Pancreas (tissue), 10 donors: ENCODE measurements around the gene DYNLT5. TPM values are rescaled to one million over a fixed set of nuclear protein-coding genes. Genes with fewer than 3 reads are reported as not detected.

Experiments
- ATAC-seq, 4 donors: fragments of 200-7000 bp; cut with Tn5 transposase; one replicate each; pipeline versions ENCODE4 v1.8.0 to v1.9.1; 2020; ENCODE audit warnings: mild to moderate bottlenecking in 4 of 4, moderate library complexity in 4 of 4
- DNase-seq, 6 donors: peaks; one replicate each; pipeline ENCODE4 v3.0.0-alpha.2; 2020
- FAIRE-seq: peaks from 2 replicates; lab custom pipeline; 2012; peaks lifted over from hg19 to GRCh38; lab: Jason Lieb, UNC
- H3K27ac ChIP-seq, 4 donors: fragments of 200-600 bp; sonication (generic); 1 replicate in 3 of 4; 2 replicates in 1 of 4; pipeline versions ENCODE4 v1.5.0 to v1.8.0; 2020
- H3K27me3 ChIP-seq, 4 donors: fragments of 200-600 bp; one replicate each; pipeline ENCODE4 v1.8.0; 2021
- H3K36me3 ChIP-seq, 3 donors: fragments of 200-600 bp; sonication (generic) in 1 of 3; one replicate each; pipeline versions ENCODE4 v1.5.0 to v1.8.0; 2020 to 2021
- H3K4me1 ChIP-seq, 3 donors: fragments of 200-600 bp; one replicate each; pipeline ENCODE4 v1.8.0; 2021
- H3K4me3 ChIP-seq, 4 donors: fragments of 200-600 bp; sonication (generic) in 2 of 4; one replicate each; pipeline versions ENCODE4 v1.5.0 to v1.8.0; 2020 to 2021
- H3K9me3 ChIP-seq, 4 donors: fragments of 200-600 bp; one replicate each; pipeline ENCODE4 v1.8.0; 2021
- WGBS, 2 donors: extraction: QIAGEN DNeasy Blood & Tissue Kit; methylation state at CpG; one replicate each; pipeline ENCODE4 v1.1.7; 2013; 5-methylcytosine and 5-hydroxymethylcytosine counted together
- intact Hi-C, 3 donors: fragments of 100-400 bp; cut with DNase I; formaldehyde crosslinking; loops; one replicate each; pipeline versions ENCODE4 v1.11.1 to v1.14.2; 2022
- polyA plus RNA-seq, 2 donors: library from polyadenylated mRNA; stranded (reverse); fragments of 200-250 nt; gene quantifications; one replicate each; pipeline ENCODE4 v1.2.3, GENCODE V29; 2013
- total RNA-seq, 6 donors: library from RNA; stranded (reverse); fragmentation: NEBNext Ultra II Directional in 4 of 6; extraction: Animal tissue kit (Norgen Biotek cat#: 25700) in 4 of 6; gene quantifications; one replicate each; pipeline versions ENCODE4 v1.2.1 to v1.2.4, GENCODE V29; 2021 to 2023
- TF ChIP-seq, protein P1 (sequence below), 4 donors: fragments of 200-600 bp; sonication (generic) in 3 of 4; IDR thresholded peaks; one replicate each; pipeline versions ENCODE4 v1.5.0 to v1.8.0; 2021; ENCODE audit warnings: antibody characterized with exemption in 4 of 4
- donor health status: healthy with polysubstance abuse.
- donor health status: DM: no; HTN: no; CAD: no; lungs with moderate emphysema.
- donor health status: DM: no; HTN: no; CAD: no.
- donor health status: control.
- donor health status: control.
- donor health status: Bipolar disorder and iron deficiency.
- donor health status: DM: yes; HTN: yes; CAD: no.
- donor health status: DM: no; HTN: no; CAD: no.
- donor health status: DM: no; HTN: no; CAD: no.
- donor health status: DM: yes; HTN: yes; CAD: no.

DYNLT5 gene
- total and polyA plus RNA-seq, 8 donors, result 0.19 to 0.72 (median 0.37) TPM; not detected in 2

GRCh38 chr1:66773227-66773626 is 21.0 kb downstream of the DYNLT5 start:
- WGBS, 2 donors, result 90% methylated on average over 2 of the region's 2 CpGs
- no peak overlapping the region for H3K4me3 ChIP-seq
- no peak for ATAC-seq
- intact Hi-C loops, result no loop called here
- no peaks in the 10 kb centered on the region for H3K4me1 ChIP-seq
- H3K9me3 ChIP-seq, result no peaks in the 10 kb centered on the region
- DNase-seq, result no peak
- TF ChIP-seq, protein P1, sequence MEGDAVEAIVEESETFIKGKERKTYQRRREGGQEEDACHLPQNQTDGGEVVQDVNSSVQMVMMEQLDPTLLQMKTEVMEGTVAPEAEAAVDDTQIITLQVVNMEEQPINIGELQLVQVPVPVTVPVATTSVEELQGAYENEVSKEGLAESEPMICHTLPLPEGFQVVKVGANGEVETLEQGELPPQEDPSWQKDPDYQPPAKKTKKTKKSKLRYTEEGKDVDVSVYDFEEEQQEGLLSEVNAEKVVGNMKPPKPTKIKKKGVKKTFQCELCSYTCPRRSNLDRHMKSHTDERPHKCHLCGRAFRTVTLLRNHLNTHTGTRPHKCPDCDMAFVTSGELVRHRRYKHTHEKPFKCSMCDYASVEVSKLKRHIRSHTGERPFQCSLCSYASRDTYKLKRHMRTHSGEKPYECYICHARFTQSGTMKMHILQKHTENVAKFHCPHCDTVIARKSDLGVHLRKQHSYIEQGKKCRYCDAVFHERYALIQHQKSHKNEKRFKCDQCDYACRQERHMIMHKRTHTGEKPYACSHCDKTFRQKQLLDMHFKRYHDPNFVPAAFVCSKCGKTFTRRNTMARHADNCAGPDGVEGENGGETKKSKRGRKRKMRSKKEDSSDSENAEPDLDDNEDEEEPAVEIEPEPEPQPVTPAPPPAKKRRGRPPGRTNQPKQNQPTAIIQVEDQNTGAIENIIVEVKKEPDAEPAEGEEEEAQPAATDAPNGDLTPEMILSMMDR (IDR thresholded peaks at IDR 0.05), result no peak
- no peaks in the 10 kb centered on the region for H3K36me3 ChIP-seq
- no peak for FAIRE-seq
- H3K27me3 ChIP-seq, result no peaks in the 10 kb centered on the region
- H3K27ac ChIP-seq, result no peak overlapping the region

GRCh38 chr1:66774438-66774837 is 22.2 kb downstream of the DYNLT5 start:
- TF ChIP-seq, protein P1 (IDR thresholded peaks at IDR 0.05), result no peak

DNA sequence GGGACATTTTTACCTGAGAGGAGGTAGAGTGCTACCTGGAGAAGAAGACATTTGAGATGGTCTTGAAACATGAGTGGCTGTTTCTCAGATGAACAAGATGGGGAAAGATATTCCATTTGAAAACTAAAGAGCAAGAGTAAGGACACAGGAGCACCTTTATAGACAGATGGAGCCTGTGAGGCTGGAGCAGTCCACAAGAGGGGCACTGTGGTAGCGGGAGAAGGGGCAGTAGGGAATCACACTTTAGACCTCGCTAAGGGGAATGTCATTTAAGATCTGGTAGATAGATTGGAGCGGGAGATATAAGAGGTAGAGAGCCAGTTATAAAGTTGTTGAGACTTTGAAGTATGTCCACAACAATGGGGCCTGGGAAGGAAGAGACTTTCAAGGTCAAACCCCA is 23.4 kb downstream of the DYNLT5 start:
- H3K27ac ChIP-seq, result no peak overlapping the region
- no peaks in the 10 kb centered on the region for H3K4me1 ChIP-seq
- intact Hi-C loops, result no loop called here
- no peaks in the 10 kb centered on the region for H3K9me3 ChIP-seq
- no peaks in the 10 kb centered on the region for H3K27me3 ChIP-seq
- no peak overlapping the region for H3K4me3 ChIP-seq
- WGBS, 2 donors, result 81 to 84% methylated on average over 3 of the region's 3 CpGs
- TF ChIP-seq, protein P1 (IDR thresholded peaks at IDR 0.05), result no peak
- no peaks in the 10 kb centered on the region for H3K36me3 ChIP-seq
- no peak for ATAC-seq
- no peak for FAIRE-seq
- no peak for DNase-seq

More at GRCh38 chr1:66774438-66774837, 22.2 kb downstream of the DYNLT5 start:
- DNase-seq (no peak), FAIRE-seq (no peak), ATAC-seq (no peak)
- Histone ChIP-seq H3K27me3 (no peaks in the 10 kb centered on the region), H3K27ac (no peak overlapping the region), H3K9me3 (no peaks in the 10 kb centered on the region), H3K4me3 (no peak overlapping the region), H3K36me3 (no peaks in the 10 kb centered on the region), H3K4me1 (no peaks in the 10 kb centered on the region)
- intact Hi-C loops, result no loop called here
- 31 to 45% methylated on average over 2 of the region's 2 CpGs for WGBS, 2 donors

- Histone ChIP-seq H3K36me3 (no peaks in the 10 kb centered on the region), H3K9me3 (no peaks in the 10 kb centered on the region), H3K4me3 (no peak overlapping the region), H3K4me1 (no peaks in the 10 kb centered on the region), H3K27me3 (no peaks in the 10 kb centered on the region), H3K27ac (no peak overlapping the region)
- FAIRE-seq (no peak), ATAC-seq (no peak), DNase-seq (no peak)
- intact Hi-C loops, result no loop called here
- WGBS, 2 donors, result 47 to 52% methylated on average over 3 of the region's 3 CpGs
- TF ChIP-seq, protein P1 (IDR thresholded peaks at IDR 0.05), result no peak
Measured at GRCh38 chr1:66777831-66778230, 25.6 kb downstream of the DYNLT5 start.

GRCh38 chr1:66778266-66778665 is 26.0 kb downstream of the DYNLT5 start:
- TF ChIP-seq, protein P1 (IDR thresholded peaks at IDR 0.05), result no peak
- Histone ChIP-seq H3K27me3 (no peaks in the 10 kb centered on the region), H3K27ac (no peak overlapping the region), H3K4me1 (no peaks in the 10 kb centered on the region), H3K36me3 (no peaks in the 10 kb centered on the region), H3K4me3 (no peak overlapping the region), H3K9me3 (no peaks in the 10 kb centered on the region)
- 64 to 77% methylated on average over 4 of the region's 4 CpGs for WGBS, 2 donors
- intact Hi-C loops, result no loop called here
- FAIRE-seq (no peak), DNase-seq (no peak), ATAC-seq (no peak)
